PC-9 (cell line): Measurements from ENCODE around the gene RETREG1.

Source experiments
- EZH2 ChIP-seq: fragments of 200-600 bp; sonication (generic); IDR thresholded peaks from 2 replicates; pipeline ENCODE4 v1.8.0; 2017; ENCODE audit warnings: antibody characterized with exemption, low read depth
- TF ChIP-seq, protein P1 (sequence below): fragments of 200-600 bp; sonication (generic); conservative IDR thresholded peaks from 2 replicates; pipeline ENCODE4 v1.6.1; 2017; ENCODE audit warnings: mixed run types, antibody characterized with exemption, mild to moderate bottlenecking, moderate library complexity

DNA sequence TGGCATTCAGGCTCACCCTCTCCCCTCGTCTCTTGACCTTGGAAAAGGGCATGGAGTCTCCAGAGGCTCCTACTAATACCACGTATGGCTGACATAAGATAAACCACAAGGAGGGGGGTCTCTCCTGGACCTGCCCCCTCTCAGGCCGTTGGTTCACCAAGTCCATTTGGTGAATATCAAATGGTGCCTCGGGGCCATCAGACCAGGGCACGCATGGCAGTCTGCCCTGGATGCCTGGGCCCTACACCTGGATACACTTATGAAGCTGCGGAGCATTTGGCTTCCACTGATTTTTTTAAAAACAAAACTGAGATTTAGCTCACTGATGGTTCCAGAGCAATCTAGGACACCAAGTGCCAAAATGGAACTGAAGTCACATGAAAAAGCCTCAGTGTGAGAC lies 110.9 kb downstream of the RETREG1 start:
- no peak for TF ChIP-seq EZH2
- TF ChIP-seq, protein P1, sequence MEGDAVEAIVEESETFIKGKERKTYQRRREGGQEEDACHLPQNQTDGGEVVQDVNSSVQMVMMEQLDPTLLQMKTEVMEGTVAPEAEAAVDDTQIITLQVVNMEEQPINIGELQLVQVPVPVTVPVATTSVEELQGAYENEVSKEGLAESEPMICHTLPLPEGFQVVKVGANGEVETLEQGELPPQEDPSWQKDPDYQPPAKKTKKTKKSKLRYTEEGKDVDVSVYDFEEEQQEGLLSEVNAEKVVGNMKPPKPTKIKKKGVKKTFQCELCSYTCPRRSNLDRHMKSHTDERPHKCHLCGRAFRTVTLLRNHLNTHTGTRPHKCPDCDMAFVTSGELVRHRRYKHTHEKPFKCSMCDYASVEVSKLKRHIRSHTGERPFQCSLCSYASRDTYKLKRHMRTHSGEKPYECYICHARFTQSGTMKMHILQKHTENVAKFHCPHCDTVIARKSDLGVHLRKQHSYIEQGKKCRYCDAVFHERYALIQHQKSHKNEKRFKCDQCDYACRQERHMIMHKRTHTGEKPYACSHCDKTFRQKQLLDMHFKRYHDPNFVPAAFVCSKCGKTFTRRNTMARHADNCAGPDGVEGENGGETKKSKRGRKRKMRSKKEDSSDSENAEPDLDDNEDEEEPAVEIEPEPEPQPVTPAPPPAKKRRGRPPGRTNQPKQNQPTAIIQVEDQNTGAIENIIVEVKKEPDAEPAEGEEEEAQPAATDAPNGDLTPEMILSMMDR = no peak
